SK-N-SH (cell line): ENCODE results near the gene ROBO3. TPM values are rescaled to one million over a fixed set of nuclear protein-coding genes. Genes with fewer than 3 reads are reported as not detected.

Experiments used
- CTCF ChIA-PET: fragments of 300-600, 350-600 bp; formaldehyde crosslinking; extraction: SDS; loops from one replicate; lab custom pipeline; 2021; lab: Yijun Ruan, JAX
- POLR2A ChIA-PET: fragments of 350-600 bp; sonication (Branson Sonifier 250); formaldehyde crosslinking; extraction: SDS; loops from one replicate; lab custom pipeline; 2020; ENCODE audit warnings: antibody characterized with exemption, inconsistent platforms; lab: Yijun Ruan, JAX
- DNase-seq: peaks from one replicate; pipeline ENCODE4 v3.0.0; 2012
- H2AFZ ChIP-seq: fragments of 200-600 bp; sonication (generic); 2 replicates; pipeline ENCODE4 v1.8.1; 2016; ENCODE audit warnings: antibody characterized with exemption, mild to moderate bottlenecking, low read depth
- H3F3A ChIP-seq: fragments of 200-600 bp; sonication (generic); replicated peaks from 2 replicates; pipeline ENCODE3; 2016; ENCODE audit warnings: antibody characterized with exemption, mild to moderate bottlenecking; ENCODE audit not compliant: insufficient read depth
- H3K27ac ChIP-seq, 2 experiments: fragments of 200-500 bp in 1 of 2; fragments of 200-600 bp in 1 of 2; sonication (Bioruptor generic) in 1 of 2; sonication (generic), shearing (Covaris generic) in 1 of 2; 2 replicates each; pipeline versions ENCODE4 v1.5.1 to v1.6.1; 2014 to 2016; ENCODE audit warnings: low read depth in 2 of 2, inconsistent platforms in 1 of 2, low read length in 1 of 2, mild to moderate bottlenecking in 1 of 2, mixed read lengths in 1 of 2
- H3K27me3 ChIP-seq: fragments of 200-600 bp; sonication (generic), shearing (Covaris generic); 2 replicates; pipeline ENCODE4 v1.6.1; 2016; ENCODE audit warnings: mixed run types; ENCODE audit not compliant: insufficient read depth
- H3K36me3 ChIP-seq, 2 experiments: fragments of 200-500 bp in 1 of 2; fragments of 200-600 bp in 1 of 2; sonication (Bioruptor generic) in 1 of 2; sonication (generic) in 1 of 2; replicated peaks in 1 of 2; 2 replicates each; pipeline versions ENCODE3 to v1.5.1; 2014 to 2016; ENCODE audit warnings: low read length in 1 of 2, mild to moderate bottlenecking in 1 of 2; ENCODE audit not compliant: insufficient read depth in 2 of 2, control insufficient read depth in 1 of 2
- H3K4me1 ChIP-seq, 2 experiments: fragments of 200-500 bp in 1 of 2; fragments of 200-600 bp in 1 of 2; sonication (Bioruptor generic) in 1 of 2; sonication (generic), shearing (Covaris generic) in 1 of 2; 2 replicates each; pipeline versions ENCODE4 v1.5.1 to v1.6.1; 2014 to 2016; ENCODE audit warnings: low read depth in 1 of 2, low read length in 1 of 2, mixed run types in 1 of 2; ENCODE audit not compliant: insufficient read depth in 2 of 2, control insufficient read depth in 1 of 2
- H3K4me2 ChIP-seq: fragments of 200-600 bp; sonication (generic), shearing (Covaris generic); 2 replicates; pipeline ENCODE4 v1.6.1; 2017; ENCODE audit warnings: mixed run types
- H3K4me3 ChIP-seq, 2 experiments: fragments of 200-500 bp in 1 of 2; fragments of 200-600 bp in 1 of 2; sonication (Bioruptor generic) in 1 of 2; sonication (generic), shearing (Covaris generic) in 1 of 2; 2 replicates each; pipeline versions ENCODE4 v1.5.1 to v1.8.1; 2014 to 2016; ENCODE audit warnings: low read depth in 2 of 2, inconsistent platforms in 1 of 2, low read length in 1 of 2, mild to moderate bottlenecking in 1 of 2, mixed read lengths in 1 of 2, moderate library complexity in 1 of 2
- H3K79me2 ChIP-seq: fragments of 200-600 bp; sonication (generic); 2 replicates; pipeline ENCODE4 v1.8.1; 2017; ENCODE audit warnings: mild to moderate bottlenecking; ENCODE audit not compliant: insufficient read depth
- H3K9ac ChIP-seq: fragments of 200-600 bp; sonication (generic); 2 replicates; pipeline ENCODE4 v1.6.1; 2017; ENCODE audit warnings: mixed run types
- H3K9me2 ChIP-seq: fragments of 200-600 bp; sonication (generic); 2 replicates; pipeline ENCODE4 v1.6.1; 2017; ENCODE audit warnings: mixed run types
- H3K9me3 ChIP-seq: fragments of 200-600 bp; sonication (generic); 2 replicates; pipeline ENCODE4 v1.6.1; 2017; ENCODE audit warnings: mixed run types, mild to moderate bottlenecking, moderate library complexity
- H4K20me1 ChIP-seq: fragments of 200-600 bp; sonication (generic); 2 replicates; pipeline ENCODE4 v1.6.1; 2017; ENCODE audit warnings: mild to moderate bottlenecking, mixed run types; ENCODE audit not compliant: insufficient read depth
- CTCF ChIP-seq: fragments of 200-600 bp; sonication (generic); IDR thresholded peaks from 2 replicates; pipeline ENCODE4 v1.6.1; 2017; ENCODE audit warnings: antibody characterized with exemption, mild to moderate bottlenecking, moderate library complexity
- EZH2phosphoT487 ChIP-seq: fragments of 200-600 bp; sonication (generic); IDR thresholded peaks from 2 replicates; pipeline ENCODE4 v1.6.1; 2017; ENCODE audit warnings: low read depth, mixed run types, mild to moderate bottlenecking, antibody characterized with exemption, moderate library complexity, borderline replicate concordance
- FOXJ3 ChIP-seq: sonication (generic); formaldehyde crosslinking; IDR thresholded peaks from 2 replicates; pipeline ENCODE4 v1.5.1; 2020; ENCODE audit warnings: mild to moderate bottlenecking, missing genetic modification reagents
- FOXM1 ChIP-seq: IDR thresholded peaks from 2 replicates; pipeline ENCODE4 v1.4.0; 2012; ENCODE audit warnings: low read depth, mild to moderate bottlenecking
- GATA2 ChIP-seq: sonication (generic); formaldehyde crosslinking; IDR thresholded peaks from 2 replicates; pipeline ENCODE4 v1.5.0; 2020; ENCODE audit warnings: mild to moderate bottlenecking, missing genetic modification reagents
- MAX ChIP-seq: IDR thresholded peaks from 2 replicates; pipeline ENCODE4 v1.4.0; 2012; ENCODE audit warnings: low read depth
- MEF2A ChIP-seq: IDR thresholded peaks from 2 replicates; pipeline ENCODE4 v1.4.0; 2012; ENCODE audit warnings: low read depth, borderline replicate concordance
- POLR2AphosphoS5 ChIP-seq: IDR thresholded peaks from 2 replicates; pipeline ENCODE4 v1.6.1; 2012; ENCODE audit warnings: low read depth, low read length
- RAD21 ChIP-seq: IDR thresholded peaks from 2 replicates; pipeline ENCODE4 v1.6.1; 2012; ENCODE audit warnings: mild to moderate bottlenecking, low read length
- RCOR1 ChIP-seq: fragments of 150-350 bp; IDR thresholded peaks from 2 replicates; pipeline ENCODE4 v1.6.1; 2017; ENCODE audit warnings: antibody characterized with exemption, low read length
- REST ChIP-seq: IDR thresholded peaks from 2 replicates; pipeline ENCODE4 v1.6.1; 2012; ENCODE audit warnings: mild to moderate bottlenecking, low read depth, low read length, moderate library complexity
- RFX5 ChIP-seq: IDR thresholded peaks from 2 replicates; pipeline ENCODE4 v1.6.1; 2012; ENCODE audit warnings: mild to moderate bottlenecking, improper control_type of control experiment, low read length
- RXRA ChIP-seq: IDR thresholded peaks from 2 replicates; pipeline ENCODE4 v1.4.0; 2012; ENCODE audit warnings: low read depth, mild to moderate bottlenecking, borderline replicate concordance
- TAF1 ChIP-seq: IDR thresholded peaks from 2 replicates; pipeline ENCODE4 v1.6.1; 2012; ENCODE audit warnings: low read depth, mild to moderate bottlenecking, low read length, moderate library complexity, borderline replicate concordance
- TEAD4 ChIP-seq: IDR thresholded peaks from 2 replicates; pipeline ENCODE4 v1.4.0; 2012; ENCODE audit warnings: mild to moderate bottlenecking, borderline replicate concordance; ENCODE audit not compliant: insufficient read depth
- USF2 ChIP-seq: fragments of 150-350 bp; IDR thresholded peaks from 2 replicates; pipeline ENCODE4 v1.6.1; 2017; ENCODE audit warnings: antibody characterized with exemption, low read length, low read depth, borderline replicate concordance
- ZBTB33 ChIP-seq: IDR thresholded peaks from 2 replicates; pipeline ENCODE4 v1.4.0; 2012; ENCODE audit warnings: low read depth, borderline replicate concordance
- WGBS: methylation state at CpG from one replicate; pipeline ENCODE4 v1.1.6; 2017; ENCODE audit warnings: low lambda C conversion rate; 5-methylcytosine and 5-hydroxymethylcytosine counted together
- polyA plus RNA-seq, 3 experiments: library from polyadenylated mRNA; depleted of rRNA; stranded (reverse); fragments of >200 nt; gene quantifications; 2 replicates each; pipeline ENCODE4 v1.2.3, GENCODE V29; 2012

ROBO3 gene
- polyA plus RNA-seq, 1 of the 3 experiments (the other 2 are of a cell fraction) = 59.8 TPM

GRCh38 chr11:124892146-124892545 is 26.9 kb downstream of the ROBO3 start:
- no peak overlapping the region for H3K4me2 ChIP-seq
- no peak for TF ChIP-seq MEF2A
- TF ChIP-seq RAD21 = no peak
- TF ChIP-seq ZBTB33 = no peak
- no peak for TF ChIP-seq TEAD4
- TF ChIP-seq POLR2AphosphoS5 = no peak
- no peak for TF ChIP-seq USF2
- TF ChIP-seq MAX = no peak
- TF ChIP-seq RXRA = no peak
- no peak for TF ChIP-seq EZH2phosphoT487
- no peak for TF ChIP-seq FOXM1
- TF ChIP-seq CTCF = no peak
- TF ChIP-seq GATA2 (CRISPR knock-in tag) = no peak
- TF ChIP-seq FOXJ3 = no peak
- TF ChIP-seq RFX5 = no peak
- no peak for TF ChIP-seq TAF1
- no peak for TF ChIP-seq RCOR1
- TF ChIP-seq REST = no peak
- no peak overlapping the region for H3K27ac ChIP-seq
- H3K9me3 ChIP-seq = no peaks in the 10 kb centered on the region
- no peak overlapping the region for H3K4me3 ChIP-seq
- ChIA-PET POLR2A (no interaction called here), CTCF (interaction anchor here (0.7 to 1.5 kb wide), 3 partner anchors 10 to 54 kb away, joined by 3 to 4 read pairs (median 3); no protein-coding TSS in a partner anchor)
- H3K9me2 ChIP-seq = no peaks in the 10 kb centered on the region
- H3K36me3 ChIP-seq = no peaks in the 10 kb centered on the region
- H3K27me3 ChIP-seq = no peaks in the 10 kb centered on the region
- H3K9ac ChIP-seq = no peak overlapping the region
- no peak overlapping the region for H2AFZ ChIP-seq
- H3K79me2 ChIP-seq = no peaks in the 10 kb centered on the region
- H4K20me1 ChIP-seq = no peaks in the 10 kb centered on the region
- WGBS = 96% methylated on average over 2 of the region's 2 CpGs
- no peaks in the 10 kb centered on the region for H3F3A ChIP-seq
- peaks cover 0 to 4% of the 10 kb centered on the region in 2 experiments; a peak in 1 of 4 replicates for H3K4me1 ChIP-seq
- peak; percentile 4 for DNase-seq
